Panc1 (cell line): ENCODE results near the gene TIGAR. TPM values are rescaled to one million over a fixed set of nuclear protein-coding genes. Genes with fewer than 3 reads are reported as not detected.

Source experiments
- ATAC-seq: fragments of 200-7000 bp; cut with Tn5 transposase; 2 replicates; pipeline ENCODE4 v1.9.1; 2020; ENCODE audit warnings: mild to moderate bottlenecking, moderate library complexity
- BruUV-seq: library from RNA; stranded (reverse); fragments of 400-500 nt; replicated peaks from 2 replicates; lab custom pipeline; 2021; lab: Mats Ljungman, UMichigan
- CTCF ChIA-PET: fragments of 300-600 bp; sonication (Branson Sonifier 250); formaldehyde crosslinking; loops from one replicate; lab custom pipeline; 2022; ENCODE audit warnings: antibody characterized with exemption; lab: Charles Lee
- POLR2A ChIA-PET: fragments of 300-600 bp; sonication (Branson Sonifier 250); formaldehyde crosslinking; loops from one replicate; lab custom pipeline; 2022; ENCODE audit warnings: antibody characterized with exemption; lab: Charles Lee
- DNase-seq: peaks from one replicate; pipeline ENCODE4 v3.0.0-alpha.2; 2010; ENCODE audit warnings: low read depth, low spot score
- H3K27ac ChIP-seq: 2 replicates; pipeline ENCODE4 v1.5.1; 2011; ENCODE audit warnings: mild to moderate bottlenecking, low read length, inconsistent platforms
- H3K27me3 ChIP-seq: fragments of 200-500 bp; sonication (Bioruptor generic); 2 replicates; pipeline ENCODE4 v1.6.0; 2014; ENCODE audit warnings: low read length, inconsistent platforms; ENCODE audit not compliant: control insufficient read depth, insufficient read depth
- H3K36me3 ChIP-seq: fragments of 200-500 bp; sonication (Bioruptor generic); 2 replicates; pipeline ENCODE4 v1.5.1; 2014; ENCODE audit warnings: inconsistent platforms, mild to moderate bottlenecking, low read length, moderate library complexity; ENCODE audit not compliant: control insufficient read depth, insufficient read depth
- H3K4me1 ChIP-seq: 2 replicates; pipeline ENCODE4 v1.5.1; 2011; ENCODE audit warnings: inconsistent platforms, mild to moderate bottlenecking, low read length, moderate library complexity; ENCODE audit not compliant: control insufficient read depth, insufficient read depth
- H3K4me3 ChIP-seq, 2 experiments: 2 replicates each; pipeline ENCODE4 v1.5.1; 2011 to 2012; ENCODE audit warnings: low read depth in 2 of 2, low read length in 2 of 2, mild to moderate bottlenecking in 2 of 2, inconsistent platforms in 1 of 2, moderate library complexity in 1 of 2
- H3K9me3 ChIP-seq: fragments of 200-500 bp; sonication (Bioruptor generic); 2 replicates; pipeline ENCODE4 v1.5.1; 2014; ENCODE audit warnings: low read depth, mild to moderate bottlenecking, inconsistent platforms, low read length, moderate library complexity; ENCODE audit not compliant: control insufficient read depth, insufficient read depth
- POLR2AphosphoS5 ChIP-seq: IDR thresholded peaks from 2 replicates; pipeline ENCODE4 v1.6.1; 2012; ENCODE audit warnings: mild to moderate bottlenecking, low read depth, low read length, moderate library complexity
- SIN3A ChIP-seq: IDR thresholded peaks from 2 replicates; pipeline ENCODE4 v1.6.1; 2012; ENCODE audit warnings: low read depth, mild to moderate bottlenecking, low read length, moderate library complexity, borderline replicate concordance; ENCODE audit not compliant: insufficient read depth
- TCF7L2 ChIP-seq: IDR thresholded peaks from 2 replicates; pipeline ENCODE4 v1.6.1; 2011; ENCODE audit warnings: mild to moderate bottlenecking, low read depth, low read length, inconsistent platforms
- in situ Hi-C: cut with HindIII; loops from 2 replicates; pipeline ENCODE4 v1.10.0; 2016; ENCODE audit warnings: low sequenced_read_pairs, low pct_unique_long_range_greater_than_20kb
- intact Hi-C: fragments of 100-400 bp; cut with micrococcal nuclease; formaldehyde crosslinking; loops from one replicate; pipeline ENCODE4 v1.10.0; 2022; ENCODE audit not compliant: unreplicated experiment
- total RNA-seq: library from RNA; stranded (reverse); gene quantifications from one replicate; pipeline ENCODE4 v1.2.1, GENCODE V29; 2021; ENCODE audit not compliant: unreplicated experiment
- TF ChIP-seq, protein P1 (sequence below), 2 experiments: IDR thresholded peaks; 2 replicates each; pipeline ENCODE4 v1.6.1; 2011 to 2012; ENCODE audit warnings: low read depth in 2 of 2, control low read depth in 1 of 2, low read length in 1 of 2, mild to moderate bottlenecking in 1 of 2, moderate library complexity in 1 of 2; ENCODE audit not compliant: insufficient read depth in 1 of 2
- TF ChIP-seq, protein P2 (sequence below): fragments of 450-650 bp; IDR thresholded peaks from 2 replicates; pipeline ENCODE4 v1.5.1; 2017; ENCODE audit warnings: mild to moderate bottlenecking

TIGAR gene
- total RNA-seq, 1 experiment from 2014 or later: 17.4 TPM

DNA sequence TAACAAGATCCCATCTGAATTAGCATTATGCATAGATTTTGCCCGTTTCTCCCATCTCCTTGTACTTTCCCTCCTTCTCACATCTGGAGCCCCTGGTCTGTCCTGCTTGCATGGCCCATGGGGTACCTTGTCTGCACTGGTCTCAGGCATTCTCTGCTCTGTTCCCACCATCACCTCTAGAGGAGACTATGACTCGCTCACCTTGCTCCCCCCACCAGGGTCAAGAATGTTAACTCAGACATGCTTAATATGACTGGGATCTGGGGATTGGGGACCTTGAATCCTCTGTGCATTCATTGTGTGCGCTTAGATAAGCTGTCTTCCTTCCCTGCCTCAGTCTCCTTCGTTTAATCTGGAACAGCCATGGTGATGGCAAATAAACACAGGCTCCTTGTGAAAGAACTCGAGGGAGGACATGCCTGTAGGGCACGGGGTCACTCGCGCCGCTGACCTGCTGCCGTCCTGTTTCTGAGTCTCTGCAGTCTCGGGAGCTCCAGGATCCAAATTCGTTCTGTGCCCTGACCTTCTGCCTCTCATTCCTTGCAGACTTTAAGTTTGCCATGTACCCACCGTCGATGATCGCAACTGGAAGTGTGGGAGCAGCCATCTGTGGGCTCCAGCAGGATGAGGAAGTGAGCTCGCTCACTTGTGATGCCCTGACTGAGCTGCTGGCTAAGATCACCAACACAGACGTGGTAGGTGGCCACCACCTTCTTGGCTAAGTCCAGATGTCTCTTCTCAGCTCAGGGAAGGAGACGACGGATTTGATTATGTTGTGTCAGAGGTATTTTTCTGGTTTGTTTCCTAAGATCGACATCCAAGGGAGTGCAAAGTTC is 32.5 kb upstream of the TIGAR start:
- Histone ChIP-seq H3K27ac (no peak overlapping the region), H3K4me3 (no peak overlapping the region), H3K27me3 (no peaks in the 10 kb centered on the region), H3K36me3 (no peaks in the 10 kb centered on the region), H3K4me1 (no peaks in the 10 kb centered on the region), H3K9me3 (no peaks in the 10 kb centered on the region)
- DNase-seq (no peak), ATAC-seq (no peak)
- in situ Hi-C loops (no loop called here), intact Hi-C loops (no loop called here)
- TF ChIP-seq, protein P1, sequence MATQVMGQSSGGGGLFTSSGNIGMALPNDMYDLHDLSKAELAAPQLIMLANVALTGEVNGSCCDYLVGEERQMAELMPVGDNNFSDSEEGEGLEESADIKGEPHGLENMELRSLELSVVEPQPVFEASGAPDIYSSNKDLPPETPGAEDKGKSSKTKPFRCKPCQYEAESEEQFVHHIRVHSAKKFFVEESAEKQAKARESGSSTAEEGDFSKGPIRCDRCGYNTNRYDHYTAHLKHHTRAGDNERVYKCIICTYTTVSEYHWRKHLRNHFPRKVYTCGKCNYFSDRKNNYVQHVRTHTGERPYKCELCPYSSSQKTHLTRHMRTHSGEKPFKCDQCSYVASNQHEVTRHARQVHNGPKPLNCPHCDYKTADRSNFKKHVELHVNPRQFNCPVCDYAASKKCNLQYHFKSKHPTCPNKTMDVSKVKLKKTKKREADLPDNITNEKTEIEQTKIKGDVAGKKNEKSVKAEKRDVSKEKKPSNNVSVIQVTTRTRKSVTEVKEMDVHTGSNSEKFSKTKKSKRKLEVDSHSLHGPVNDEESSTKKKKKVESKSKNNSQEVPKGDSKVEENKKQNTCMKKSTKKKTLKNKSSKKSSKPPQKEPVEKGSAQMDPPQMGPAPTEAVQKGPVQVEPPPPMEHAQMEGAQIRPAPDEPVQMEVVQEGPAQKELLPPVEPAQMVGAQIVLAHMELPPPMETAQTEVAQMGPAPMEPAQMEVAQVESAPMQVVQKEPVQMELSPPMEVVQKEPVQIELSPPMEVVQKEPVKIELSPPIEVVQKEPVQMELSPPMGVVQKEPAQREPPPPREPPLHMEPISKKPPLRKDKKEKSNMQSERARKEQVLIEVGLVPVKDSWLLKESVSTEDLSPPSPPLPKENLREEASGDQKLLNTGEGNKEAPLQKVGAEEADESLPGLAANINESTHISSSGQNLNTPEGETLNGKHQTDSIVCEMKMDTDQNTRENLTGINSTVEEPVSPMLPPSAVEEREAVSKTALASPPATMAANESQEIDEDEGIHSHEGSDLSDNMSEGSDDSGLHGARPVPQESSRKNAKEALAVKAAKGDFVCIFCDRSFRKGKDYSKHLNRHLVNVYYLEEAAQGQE (IDR thresholded peaks at IDR 0.05; ENCODE audit: insufficient read depth in 1 of 2, low read depth in 2 of 2, low read length in 1 of 2): no peak
- TF ChIP-seq TCF7L2 (no peak), POLR2AphosphoS5 (no peak), SIN3A (no peak)
- TF ChIP-seq, protein P2, sequence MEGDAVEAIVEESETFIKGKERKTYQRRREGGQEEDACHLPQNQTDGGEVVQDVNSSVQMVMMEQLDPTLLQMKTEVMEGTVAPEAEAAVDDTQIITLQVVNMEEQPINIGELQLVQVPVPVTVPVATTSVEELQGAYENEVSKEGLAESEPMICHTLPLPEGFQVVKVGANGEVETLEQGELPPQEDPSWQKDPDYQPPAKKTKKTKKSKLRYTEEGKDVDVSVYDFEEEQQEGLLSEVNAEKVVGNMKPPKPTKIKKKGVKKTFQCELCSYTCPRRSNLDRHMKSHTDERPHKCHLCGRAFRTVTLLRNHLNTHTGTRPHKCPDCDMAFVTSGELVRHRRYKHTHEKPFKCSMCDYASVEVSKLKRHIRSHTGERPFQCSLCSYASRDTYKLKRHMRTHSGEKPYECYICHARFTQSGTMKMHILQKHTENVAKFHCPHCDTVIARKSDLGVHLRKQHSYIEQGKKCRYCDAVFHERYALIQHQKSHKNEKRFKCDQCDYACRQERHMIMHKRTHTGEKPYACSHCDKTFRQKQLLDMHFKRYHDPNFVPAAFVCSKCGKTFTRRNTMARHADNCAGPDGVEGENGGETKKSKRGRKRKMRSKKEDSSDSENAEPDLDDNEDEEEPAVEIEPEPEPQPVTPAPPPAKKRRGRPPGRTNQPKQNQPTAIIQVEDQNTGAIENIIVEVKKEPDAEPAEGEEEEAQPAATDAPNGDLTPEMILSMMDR: no peak
- BruUV-seq: no TSS peak
- CTCF ChIA-PET: interaction anchor here (0.5 to 0.7 kb wide), 2 partner anchors 11 to 14 kb away, joined by 3 to 4 read pairs; no protein-coding TSS in a partner anchor
- POLR2A ChIA-PET: no interaction called here

DNA sequence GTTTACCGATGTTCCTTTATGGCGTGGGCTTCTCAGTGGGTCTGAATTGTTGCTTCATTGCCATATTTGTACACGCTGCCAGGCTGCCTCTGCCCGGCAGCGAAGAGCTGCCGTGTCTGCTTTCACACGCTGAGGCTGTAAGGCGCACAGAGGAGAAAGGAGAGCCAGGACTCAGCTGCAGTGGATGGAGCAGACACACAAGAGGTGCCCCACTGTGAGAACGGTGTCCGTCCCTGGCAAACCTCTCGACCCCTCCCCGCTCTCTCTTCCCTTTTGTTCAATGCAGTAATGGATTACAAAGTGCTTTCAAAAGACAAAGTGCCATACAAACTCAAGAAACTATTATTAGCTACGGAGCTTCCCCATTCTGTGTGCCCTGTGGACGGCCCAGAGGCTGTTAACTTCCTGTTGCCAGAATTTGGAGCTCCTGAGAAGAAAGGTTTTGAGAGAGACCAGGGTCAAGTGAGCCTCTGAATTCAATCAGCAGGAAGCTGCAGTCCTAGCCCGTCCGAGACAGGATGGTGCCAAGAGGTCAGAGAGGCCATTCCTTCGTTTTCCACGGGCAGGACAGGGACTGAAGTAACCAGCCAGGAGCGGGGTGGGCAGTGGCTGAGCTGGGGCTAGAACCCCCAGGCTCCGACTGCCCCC is 31.7 kb upstream of the TIGAR start:
- no peak for DNase-seq
- ChIA-PET POLR2A (interaction anchor here (0.6 kb wide), 1 partner anchor 543 kb away, joined by 4 read pairs; no protein-coding TSS in a partner anchor), CTCF (interaction anchor here (0.7 kb wide), 1 partner anchor 10 kb away, joined by 4 read pairs; no protein-coding TSS in a partner anchor)
- Histone ChIP-seq H3K36me3 (no peaks in the 10 kb centered on the region), H3K9me3 (no peaks in the 10 kb centered on the region), H3K27me3 (no peaks in the 10 kb centered on the region), H3K4me3 (no peak overlapping the region), H3K27ac (no peak overlapping the region), H3K4me1 (no peaks in the 10 kb centered on the region)
- in situ Hi-C loops (no loop called here), intact Hi-C loops (no loop called here)
- TF ChIP-seq, protein P2: no peak
- no peak for ATAC-seq
- no TSS peak for BruUV-seq
